Measurements from ENCODE around the gene RHO.

DNA sequence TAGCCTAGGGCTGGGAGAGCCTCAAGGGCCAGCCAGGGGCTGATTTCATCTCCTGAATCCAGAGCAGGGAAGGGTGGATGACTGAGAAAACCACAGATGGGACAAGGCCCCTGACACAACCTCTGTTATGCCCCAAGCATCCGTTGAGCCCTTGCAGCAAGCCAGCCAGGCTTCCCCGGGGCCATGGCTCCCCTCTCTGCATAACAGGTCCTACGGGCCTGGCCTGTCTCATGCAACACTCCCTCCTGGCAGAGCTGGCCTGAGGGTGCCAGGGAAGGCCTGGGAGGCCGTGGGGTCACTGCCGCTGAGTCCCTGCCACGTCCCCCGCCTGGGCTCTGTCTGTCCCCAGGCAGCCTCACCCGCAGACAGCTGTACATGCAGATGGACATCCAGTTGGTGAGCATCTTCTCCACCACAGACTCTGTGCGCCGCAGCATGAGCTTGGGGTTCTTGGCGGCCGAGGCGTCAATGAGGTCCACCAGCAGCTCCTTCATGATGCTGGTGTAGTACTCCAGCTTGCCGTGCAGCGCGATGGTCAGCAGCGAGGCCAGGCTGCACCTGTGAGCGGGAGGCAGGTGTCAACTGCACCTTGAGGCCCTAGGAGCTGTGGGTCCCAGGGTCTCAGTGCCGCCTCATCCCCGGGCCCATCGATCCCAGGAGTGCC is 36.7 kb downstream of the RHO start:
- TF ChIP-seq, protein P1, sequence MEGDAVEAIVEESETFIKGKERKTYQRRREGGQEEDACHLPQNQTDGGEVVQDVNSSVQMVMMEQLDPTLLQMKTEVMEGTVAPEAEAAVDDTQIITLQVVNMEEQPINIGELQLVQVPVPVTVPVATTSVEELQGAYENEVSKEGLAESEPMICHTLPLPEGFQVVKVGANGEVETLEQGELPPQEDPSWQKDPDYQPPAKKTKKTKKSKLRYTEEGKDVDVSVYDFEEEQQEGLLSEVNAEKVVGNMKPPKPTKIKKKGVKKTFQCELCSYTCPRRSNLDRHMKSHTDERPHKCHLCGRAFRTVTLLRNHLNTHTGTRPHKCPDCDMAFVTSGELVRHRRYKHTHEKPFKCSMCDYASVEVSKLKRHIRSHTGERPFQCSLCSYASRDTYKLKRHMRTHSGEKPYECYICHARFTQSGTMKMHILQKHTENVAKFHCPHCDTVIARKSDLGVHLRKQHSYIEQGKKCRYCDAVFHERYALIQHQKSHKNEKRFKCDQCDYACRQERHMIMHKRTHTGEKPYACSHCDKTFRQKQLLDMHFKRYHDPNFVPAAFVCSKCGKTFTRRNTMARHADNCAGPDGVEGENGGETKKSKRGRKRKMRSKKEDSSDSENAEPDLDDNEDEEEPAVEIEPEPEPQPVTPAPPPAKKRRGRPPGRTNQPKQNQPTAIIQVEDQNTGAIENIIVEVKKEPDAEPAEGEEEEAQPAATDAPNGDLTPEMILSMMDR (IDR thresholded peaks at IDR 0.05), result no peak
- TF ChIP-seq POLR2AphosphoS5 (IDR thresholded peaks at IDR 0.05), result no peak
- no peak for TF ChIP-seq POLR2A (IDR thresholded peaks at IDR 0.05)
- TF ChIP-seq EP300 (IDR thresholded peaks at IDR 0.05), result no peak

Measured in gastroesophageal sphincter (tissue), 3 donors.